Aorta (tissue), 5 donors: ENCODE data around the gene ZNF738. TPM values are rescaled to one million over a fixed set of nuclear protein-coding genes. Genes with fewer than 3 reads are reported as not detected.
"Not testable (repeated sequence)": the region's sequence is repeated elsewhere in the genome, so short reads cannot be mapped to it uniquely, and the experiment has no call there.

Experiments
- ATAC-seq: fragments of 200-7000 bp; cut with Tn5 transposase; one replicate; pipeline ENCODE4 v1.9.1; 2022; ENCODE audit warnings: moderate library complexity; ENCODE audit not compliant: low FRiP score
- DNase-seq, 2 donors: peaks; one replicate each; pipeline ENCODE4 v3.0.0-alpha.2; 2020
- H3K27ac ChIP-seq, 2 donors: one replicate each; pipeline ENCODE4 v1.5.1; 2013; ENCODE audit warnings: low read length in 2 of 2, mild to moderate bottlenecking in 2 of 2, moderate library complexity in 2 of 2, control low read depth in 1 of 2, inconsistent platforms in 1 of 2, low read depth in 1 of 2
- H3K27me3 ChIP-seq, 2 donors: one replicate each; pipeline ENCODE4 v1.6.1; 2013; ENCODE audit warnings: control low read depth in 1 of 2, low read length in 1 of 2, mild to moderate bottlenecking in 1 of 2, moderate library complexity in 1 of 2; ENCODE audit not compliant: insufficient read depth in 2 of 2, control insufficient read depth in 1 of 2
- H3K36me3 ChIP-seq, 2 donors: one replicate each; pipeline ENCODE4 v1.6.1; 2013; ENCODE audit warnings: control low read depth in 1 of 2, low read length in 1 of 2, mild to moderate bottlenecking in 1 of 2; ENCODE audit not compliant: insufficient read depth in 2 of 2, control insufficient read depth in 1 of 2
- H3K4me1 ChIP-seq, 2 donors: one replicate each; pipeline ENCODE4 v1.6.1; 2013; ENCODE audit warnings: low read length in 2 of 2, control low read depth in 1 of 2, mild to moderate bottlenecking in 1 of 2, moderate library complexity in 1 of 2; ENCODE audit not compliant: insufficient read depth in 2 of 2, control insufficient read depth in 1 of 2
- H3K4me3 ChIP-seq, 2 donors: one replicate each; pipeline ENCODE4 v1.5.1; 2013; ENCODE audit warnings: low read length in 2 of 2, control low read depth in 1 of 2, mild to moderate bottlenecking in 1 of 2
- H3K9me3 ChIP-seq: one replicate; pipeline ENCODE4 v1.6.1; 2013; ENCODE audit warnings: mild to moderate bottlenecking, low read length; ENCODE audit not compliant: control insufficient read depth
- WGBS, 2 donors: extraction: QIAGEN DNeasy Blood & Tissue Kit; methylation state at CpG; one replicate each; pipeline ENCODE4 v1.1.7; 2013; 5-methylcytosine and 5-hydroxymethylcytosine counted together
- intact Hi-C, 2 donors: fragments of 100-400 bp; cut with DNase I; formaldehyde crosslinking; loops; one replicate each; pipeline versions ENCODE4 v1.14.2 to v1.15.0; 2022
- long read RNA-seq, 2 donors: library from polyadenylated mRNA; unstranded; transcript quantifications; one replicate each; pipeline ENCODE4 v2.0.0, GENCODE V29; 2020 to 2021
- polyA plus RNA-seq, 2 donors: library from polyadenylated mRNA; stranded (reverse); fragments of 200-250 nt; gene quantifications; one replicate each; pipeline ENCODE4 v1.2.3, GENCODE V29; 2013
- total RNA-seq, 2 donors: library from RNA; stranded (reverse); fragmentation: NEBNext Ultra II Directional; extraction: Animal tissue kit (Norgen Biotek cat#: 25700); gene quantifications; one replicate each; pipeline ENCODE4 v1.2.1, GENCODE V29; 2021
- donor health status: healthy with polysubstance abuse.
- donor health status: Bipolar disorder and iron deficiency.
- donor health status: DM: no; HTN: no; CAD: no.
- donor health status: DM: no; HTN: no; CAD: no.
- donor health status: DM: yes; HTN: yes; CAD: no.

ZNF738 gene
- 1 to 10 TPM; 5.2 to 8.6 TPM for total RNA-seq
- 1 to 10 TPM; 2.4 to 5.3 TPM for polyA plus RNA-seq
- long read RNA-seq, donor 1, partial matches to known transcripts = 0 of 2 reads
- long read RNA-seq, donor 1, other reads (novel, unspliced or antisense) = 1 of 2 reads
- long read RNA-seq, donor 2, partial matches to known transcripts = 1 of 2 reads
- long read RNA-seq, donor 2, other reads (novel, unspliced or antisense) = 1 of 2 reads

DNA sequence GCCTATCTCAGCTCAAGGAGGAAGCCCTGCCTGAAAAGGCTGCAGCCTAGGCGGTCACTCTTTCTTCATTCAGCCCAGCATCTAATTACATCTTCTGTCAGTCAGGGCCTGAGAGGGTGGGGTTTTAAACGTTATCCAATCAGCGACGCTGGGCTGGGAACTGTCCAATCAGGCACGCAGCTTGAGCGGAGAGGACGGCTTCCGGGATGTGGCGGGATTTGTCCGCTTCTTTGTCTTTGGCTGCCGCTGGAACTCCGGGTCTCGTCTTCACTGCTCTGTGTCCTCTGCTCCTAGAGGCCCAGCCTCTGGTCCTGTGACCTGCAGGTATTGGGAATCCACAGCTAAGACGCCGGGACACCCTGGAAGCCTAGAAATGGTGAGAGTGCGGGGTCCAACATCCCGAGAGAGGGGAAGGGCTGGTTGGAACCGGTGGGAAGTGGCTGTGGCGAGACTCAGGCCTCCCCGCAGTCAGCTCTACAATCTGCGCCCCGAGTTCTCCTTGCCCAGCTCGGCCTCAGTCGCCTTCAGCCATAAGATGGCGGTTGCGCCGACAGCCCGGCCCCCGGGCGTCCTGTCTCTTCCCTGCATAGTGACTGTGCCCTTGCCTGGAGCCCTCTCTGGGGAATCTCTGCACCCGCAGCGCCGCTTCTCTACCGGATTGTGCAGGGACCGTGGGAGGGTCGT is at the start of gene ZNF738:
ZNF738 (plus strand) TSS at position 233 of the 684 bp plus-strand sequence; CDS start at position 374, 141 bp downstream.
- no peaks in the 10 kb centered on the region for H3K9me3 ChIP-seq
- H3K27ac ChIP-seq = peak within 1 kb of the TSS in 1 of 2 donors; percentile 77
- ATAC-seq = peak; percentile 98
- intact Hi-C loops = loop anchor here (2.0 kb wide), 2 partner anchors 30 to 32 kb away; partner anchors contain the start of gene ZNF708 (in 1 of the 2)
- no peaks in the 10 kb centered on the region for H3K36me3 ChIP-seq
- H3K4me3 ChIP-seq = peak within 1 kb of the TSS; percentile 72 to 81
- WGBS, 2 donors = 0% methylated on average over 36 of the region's 36 CpGs
- H3K4me1 ChIP-seq = no peaks in the 10 kb centered on the region
- H3K27me3 ChIP-seq = no peaks in the 10 kb centered on the region
- peak; percentile 96 for DNase-seq

DNA sequence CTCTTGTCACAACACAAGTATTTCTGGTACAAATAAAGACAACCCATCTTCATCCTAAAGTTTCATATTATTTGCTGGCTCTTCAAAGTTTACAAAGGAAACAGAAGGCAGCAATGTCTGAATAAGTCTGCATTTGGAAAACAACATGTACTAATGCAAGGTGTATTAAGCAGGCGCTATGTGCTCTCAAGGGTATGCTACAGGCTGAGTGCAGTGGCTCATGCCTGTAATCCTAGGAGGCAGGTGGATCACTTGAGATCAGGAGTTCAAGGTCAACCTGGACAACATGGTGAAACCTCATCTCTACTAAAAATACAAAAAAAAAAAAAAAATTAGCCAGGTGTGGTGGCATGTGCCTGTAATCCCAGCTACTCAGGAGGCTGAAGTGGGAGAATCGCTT is 46.0 kb upstream of the ZNF738 start:
- WGBS, 2 donors = 88 to 98% methylated on average over 2 of the region's 2 CpGs
- H3K4me3 ChIP-seq, H3K9me3 ChIP-seq, H3K27me3 ChIP-seq, H3K36me3 ChIP-seq, H3K4me1 ChIP-seq, ATAC-seq, H3K27ac ChIP-seq, intact Hi-C loops, DNase-seq: not testable (repeated sequence)

DNA sequence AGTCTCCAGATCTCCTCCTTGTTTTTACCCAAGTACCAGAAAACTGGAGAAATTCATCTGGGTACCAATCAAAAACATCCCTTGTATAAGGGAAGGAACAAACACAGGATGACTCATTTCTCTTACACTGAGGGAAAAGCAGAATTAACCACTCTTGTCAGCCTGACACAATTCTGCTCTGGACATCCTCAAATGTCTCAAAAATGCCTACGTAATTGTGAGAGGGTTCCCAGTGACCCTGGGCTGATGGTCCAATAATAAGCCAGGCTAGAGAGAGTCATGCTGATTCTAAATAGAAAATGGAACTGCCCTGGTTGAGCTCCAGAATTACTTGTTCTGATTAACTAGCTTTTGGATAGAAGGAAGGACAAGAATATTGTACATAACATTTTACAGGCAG is 44.1 kb upstream of the ZNF738 start:
- no peak for DNase-seq
- Histone ChIP-seq H3K27me3 (no peaks in the 10 kb centered on the region), H3K27ac (no peak overlapping the region), H3K9me3 (peaks cover 1% of the 10 kb centered on the region), H3K36me3 (no peaks in the 10 kb centered on the region), H3K4me1 (peaks cover 0 to 2% of the 10 kb centered on the region in 2 donors), H3K4me3 (no peak overlapping the region)
- ATAC-seq = no peak
- intact Hi-C loops = no loop called here
- 37% methylated on average over 1 of the region's 1 CpG for WGBS, 2 donors

DNA sequence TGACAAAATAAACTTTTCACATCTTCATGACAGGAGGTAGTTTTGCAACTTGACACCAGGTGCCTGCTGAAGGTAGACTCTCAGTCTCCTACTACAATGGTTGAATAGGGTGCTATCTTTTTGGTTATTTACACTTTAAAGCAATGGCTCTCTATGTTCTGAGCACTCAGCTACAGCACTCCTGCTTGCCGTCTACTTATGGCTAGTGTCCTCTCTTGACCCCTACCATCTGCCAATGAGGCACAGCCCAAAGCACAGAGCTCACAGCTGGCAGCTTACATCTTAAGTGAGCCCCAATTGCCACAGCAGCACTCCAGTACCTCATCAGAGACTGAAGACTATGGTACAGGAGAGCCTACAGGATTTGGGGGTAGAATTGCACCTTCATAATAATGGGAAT is 41.0 kb upstream of the ZNF738 start:
- H3K4me1 ChIP-seq = peaks cover 0 to 2% of the 10 kb centered on the region in 2 donors
- intact Hi-C loops = no loop called here
- H3K4me3 ChIP-seq = no peak overlapping the region
- no peaks in the 10 kb centered on the region for H3K36me3 ChIP-seq
- no peak overlapping the region for H3K27ac ChIP-seq
- ATAC-seq (no peak), DNase-seq (no peak)
- H3K9me3 ChIP-seq = peaks cover 1% of the 10 kb centered on the region
- H3K27me3 ChIP-seq = no peaks in the 10 kb centered on the region
- WGBS, 2 donors = 17 to 25% methylated on average over 1 of the region's 1 CpG

DNA sequence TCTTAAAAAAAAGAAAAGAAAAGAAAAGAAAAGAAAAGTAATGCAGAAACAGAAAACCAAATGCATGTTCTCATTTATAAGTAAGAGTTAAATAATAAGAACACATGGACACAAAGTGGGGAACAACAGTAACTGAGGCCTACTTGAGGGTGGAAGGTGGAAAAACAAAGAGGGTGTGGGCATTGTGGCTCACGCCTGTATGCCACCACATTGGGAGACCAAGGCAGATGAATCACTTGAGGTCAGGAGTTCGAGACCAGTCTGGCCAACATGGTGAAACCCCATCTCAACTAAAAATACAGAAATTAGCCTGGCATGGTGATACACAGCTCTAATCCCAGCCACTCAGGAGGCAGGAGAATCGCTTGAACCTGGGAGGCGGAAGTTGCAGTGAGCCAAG is 37.7 kb upstream of the ZNF738 start:
- peaks cover 0 to 2% of the 10 kb centered on the region in 2 donors for H3K4me1 ChIP-seq
- H3K4me3 ChIP-seq = no peak overlapping the region
- H3K36me3 ChIP-seq = no peaks in the 10 kb centered on the region
- H3K27me3 ChIP-seq = no peaks in the 10 kb centered on the region
- DNase-seq = no peak
- no peak for ATAC-seq
- WGBS, 2 donors = 79 to 87% methylated on average over 4 of the region's 4 CpGs
- peaks cover 1% of the 10 kb centered on the region for H3K9me3 ChIP-seq
- intact Hi-C loops = loop anchor here in 1 of 2 donors (10.0 kb wide), 1 partner anchor 74 kb away; the partner anchor contains the start of gene ZNF493
- no peak overlapping the region for H3K27ac ChIP-seq

DNA sequence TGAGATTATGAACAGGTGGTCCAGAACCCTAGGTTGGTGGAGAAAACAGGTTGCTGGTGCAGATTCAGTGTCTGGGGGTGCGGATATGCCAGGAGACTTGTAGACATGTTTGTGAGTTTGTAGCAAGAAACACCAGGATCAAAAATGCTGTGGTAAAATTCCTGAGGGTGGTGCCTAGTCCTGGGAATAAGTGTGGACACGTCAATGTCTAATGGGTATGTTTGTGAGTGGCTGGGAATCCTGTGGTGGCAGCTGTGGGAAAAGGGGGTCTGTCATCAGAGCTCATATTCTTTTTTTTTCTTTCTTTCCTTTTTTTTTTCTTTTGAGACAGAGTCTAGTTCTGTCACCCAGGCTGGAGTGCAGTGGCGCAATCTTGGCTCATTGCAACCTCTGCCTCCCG is 36.8 kb upstream of the ZNF738 start:
- ATAC-seq (no peak), DNase-seq (no peak)
- H3K4me1 ChIP-seq = peaks cover 0 to 2% of the 10 kb centered on the region in 2 donors
- intact Hi-C loops = loop anchor here in 1 of 2 donors (10.0 kb wide), 1 partner anchor 73 kb away; the partner anchor contains the start of gene ZNF493
- no peaks in the 10 kb centered on the region for H3K27me3 ChIP-seq
- WGBS, 2 donors = 62 to 67% methylated on average over 4 of the region's 4 CpGs
- no peak overlapping the region for H3K27ac ChIP-seq
- no peak overlapping the region for H3K4me3 ChIP-seq
- no peaks in the 10 kb centered on the region for H3K36me3 ChIP-seq
- peaks cover 1% of the 10 kb centered on the region for H3K9me3 ChIP-seq

DNA sequence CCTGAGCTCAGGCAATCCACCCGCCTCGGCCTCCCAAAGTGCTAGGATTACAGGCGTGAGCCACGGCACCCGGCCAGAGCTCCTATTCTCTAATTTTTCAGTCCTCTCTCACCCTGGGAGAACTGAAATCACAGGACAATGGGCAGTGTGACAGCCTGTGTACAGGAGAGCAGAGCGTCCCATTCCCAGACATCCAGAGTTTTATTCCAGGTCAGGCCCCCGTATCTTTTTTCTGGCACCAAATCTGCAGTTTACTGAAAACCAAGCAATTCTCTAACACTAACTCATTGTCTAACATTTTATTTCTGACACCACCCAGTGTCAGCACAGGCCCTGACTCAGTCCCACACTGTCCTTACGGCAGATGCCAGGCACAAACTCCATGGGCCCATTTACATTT is 36.3 kb upstream of the ZNF738 start:
- no peak for DNase-seq
- peaks cover 1% of the 10 kb centered on the region for H3K9me3 ChIP-seq
- H3K4me1 ChIP-seq = no peaks in the 10 kb centered on the region
- ATAC-seq = no peak
- no peak overlapping the region for H3K4me3 ChIP-seq
- H3K27ac ChIP-seq = no peak overlapping the region
- intact Hi-C loops = loop anchor here in 1 of 2 donors (10.0 kb wide), 1 partner anchor 72 kb away; the partner anchor contains the start of gene ZNF493
- no peaks in the 10 kb centered on the region for H3K27me3 ChIP-seq
- H3K36me3 ChIP-seq = no peaks in the 10 kb centered on the region
- WGBS, 2 donors = 67 to 68% methylated on average over 8 of the region's 8 CpGs

DNA sequence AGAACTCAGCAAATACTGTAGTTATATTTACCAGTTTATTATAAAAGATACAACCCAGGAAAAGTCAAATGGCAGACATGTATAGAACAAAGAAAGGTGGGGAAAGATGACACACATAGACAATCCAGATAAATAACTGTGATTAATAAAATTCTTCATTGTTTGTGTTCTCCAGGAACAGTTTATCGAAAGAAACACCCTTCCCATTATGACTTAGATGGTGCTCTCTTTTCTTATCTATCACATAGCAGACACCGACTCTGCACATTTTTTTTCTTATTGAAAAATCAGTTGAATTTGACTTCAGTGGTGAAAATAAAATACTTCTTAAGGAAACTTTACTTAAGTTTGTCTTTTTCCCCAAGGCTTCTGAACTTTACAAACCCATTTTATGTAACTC is 35.8 kb upstream of the ZNF738 start:
- Histone ChIP-seq H3K4me1 (no peaks in the 10 kb centered on the region), H3K36me3 (no peaks in the 10 kb centered on the region), H3K27me3 (no peaks in the 10 kb centered on the region), H3K4me3 (no peak overlapping the region), H3K27ac (no peak overlapping the region), H3K9me3 (no peaks in the 10 kb centered on the region)
- intact Hi-C loops = loop anchor here in 1 of 2 donors (10.0 kb wide), 1 partner anchor 72 kb away; the partner anchor contains the start of gene ZNF493
- 64 to 66% methylated on average over 2 of the region's 2 CpGs for WGBS, 2 donors
- no peak for ATAC-seq
- no peak for DNase-seq
